ENCODE measurements around the gene TRRAP.
A peak's percentile ranks its signal among the peaks of the same experiment; 100 is the strongest.
"Not testable (repeated sequence)": the region's sequence is repeated elsewhere in the genome, so short reads cannot be mapped to it uniquely, and the experiment has no call there.

The TRRAP gene

DNA sequence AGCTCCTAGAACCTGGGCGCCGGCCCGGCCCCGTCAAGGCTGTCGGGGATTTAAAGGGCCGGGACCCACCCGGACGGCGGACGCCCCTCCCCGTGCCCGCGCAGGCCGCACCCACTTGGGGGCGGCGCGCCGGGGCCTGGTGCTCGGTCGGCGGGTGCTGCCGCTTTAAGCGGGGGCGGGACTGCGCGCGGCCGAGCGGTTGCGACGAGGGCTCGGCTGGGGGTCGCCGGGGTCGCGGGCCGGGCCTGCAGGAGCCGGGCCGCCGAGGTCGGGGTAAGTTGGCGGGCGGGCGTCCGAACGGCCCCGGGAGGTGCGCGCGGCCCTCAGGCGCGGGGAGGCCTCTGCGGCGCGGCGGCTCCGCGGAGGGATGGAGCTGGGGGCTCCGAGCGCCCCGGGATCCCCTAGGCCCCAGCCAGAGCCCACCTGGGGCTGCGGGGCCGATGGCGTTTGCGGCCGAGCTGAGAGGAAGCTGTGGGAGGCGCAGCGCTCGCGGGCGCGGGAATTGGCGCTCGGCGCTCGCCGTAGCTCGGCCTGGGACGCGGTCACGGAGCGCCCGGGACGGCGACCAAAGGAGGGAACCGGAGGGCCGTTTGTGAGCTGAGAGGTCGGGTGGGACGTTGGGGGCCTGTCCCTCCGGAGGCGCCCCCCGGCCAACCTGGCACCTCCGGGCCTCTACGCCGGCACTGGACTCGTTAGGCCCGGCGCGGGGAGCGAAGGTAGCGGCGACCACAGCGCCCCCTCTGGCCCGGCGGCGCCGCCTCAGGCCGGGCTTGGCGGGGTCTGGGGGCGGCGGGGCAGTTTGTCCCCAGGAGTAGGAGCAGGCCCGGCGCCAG is at the start of gene TRRAP:
TRRAP (plus strand) TSS at position 168 of the 833 bp plus-strand sequence. CDS start 2,619 bp downstream, outside the sequence.
- DNase-seq (ENCODE audit: low spot score): peak; percentile 63

DNA sequence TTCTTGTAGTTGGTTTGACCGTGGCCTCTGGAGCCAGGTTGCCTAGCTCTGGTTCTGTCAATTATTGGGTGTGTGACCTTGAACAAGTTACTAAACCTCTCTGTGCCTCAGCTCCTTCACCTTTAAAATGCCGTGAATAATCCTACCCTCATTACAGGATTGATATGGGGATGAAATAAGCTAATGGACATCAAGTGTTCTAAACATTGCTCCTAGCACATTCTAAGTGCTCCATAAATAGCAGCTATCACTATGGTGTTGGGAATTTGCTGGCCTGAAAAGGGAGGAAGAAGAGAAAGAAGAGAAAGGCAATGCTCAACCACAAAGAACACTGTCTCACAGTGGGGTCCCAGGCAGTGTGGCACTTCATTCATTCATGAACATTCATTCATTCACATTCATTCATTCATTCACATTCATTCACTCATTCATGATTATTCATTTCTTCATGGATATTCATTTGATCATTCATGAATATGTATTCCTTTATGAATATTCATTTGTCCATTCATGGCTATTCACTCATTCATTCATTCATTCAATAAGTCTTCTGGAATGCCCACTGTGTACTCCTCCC is 47.3 kb upstream of the TRRAP start:
- DNase-seq (ENCODE audit: low spot score): no peak

DNA sequence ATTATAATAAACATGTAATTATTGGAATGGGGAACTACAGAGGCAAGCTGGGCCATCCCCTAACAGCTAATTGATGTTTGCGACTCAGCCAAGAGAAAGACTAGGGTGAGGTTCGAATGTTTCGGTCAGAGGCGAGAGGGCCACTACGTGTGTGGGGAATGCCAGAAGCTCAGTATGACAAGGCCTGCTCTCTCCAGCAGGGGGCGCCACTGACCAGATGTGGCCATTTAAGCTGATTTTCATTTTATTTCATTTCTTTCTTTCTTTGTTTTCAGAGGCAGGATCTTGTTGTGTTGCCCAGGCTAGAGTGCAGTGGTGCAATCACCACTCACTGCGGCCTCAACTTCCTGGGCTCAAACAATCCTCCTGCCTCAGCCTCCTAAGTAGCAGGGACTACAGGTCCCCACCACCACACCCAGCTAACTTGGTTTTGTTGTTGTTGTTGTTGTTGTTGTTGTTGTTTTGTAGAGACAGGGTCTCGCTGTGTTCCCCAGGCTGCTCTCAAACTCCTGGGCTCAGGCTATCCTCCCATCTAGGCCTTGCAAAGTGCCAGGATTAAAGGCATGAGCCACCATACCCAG is 46.6 kb upstream of the TRRAP start:
- no peak for DNase-seq (ENCODE audit: low spot score)

DNA sequence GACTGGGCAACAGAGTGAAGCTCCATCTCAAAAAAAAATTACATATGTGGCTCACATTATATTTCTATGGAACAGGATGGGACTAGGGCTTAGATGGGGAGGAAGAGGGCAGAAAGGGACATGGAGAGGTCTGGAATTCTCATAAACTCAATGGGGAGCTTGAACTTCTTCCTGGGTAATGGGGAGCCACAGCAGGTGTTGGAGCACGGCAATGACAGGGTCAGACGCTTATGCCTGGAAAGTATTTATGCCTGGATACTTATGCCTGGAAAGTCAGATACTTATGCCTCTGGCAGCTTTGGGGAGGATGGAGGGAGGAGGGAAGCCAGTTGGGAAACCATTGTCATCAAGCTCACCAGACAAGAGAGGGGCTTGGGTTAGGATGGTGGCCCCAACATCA is 45.3 kb upstream of the TRRAP start:
- DNase-seq (ENCODE audit: low spot score): no peak

DNA sequence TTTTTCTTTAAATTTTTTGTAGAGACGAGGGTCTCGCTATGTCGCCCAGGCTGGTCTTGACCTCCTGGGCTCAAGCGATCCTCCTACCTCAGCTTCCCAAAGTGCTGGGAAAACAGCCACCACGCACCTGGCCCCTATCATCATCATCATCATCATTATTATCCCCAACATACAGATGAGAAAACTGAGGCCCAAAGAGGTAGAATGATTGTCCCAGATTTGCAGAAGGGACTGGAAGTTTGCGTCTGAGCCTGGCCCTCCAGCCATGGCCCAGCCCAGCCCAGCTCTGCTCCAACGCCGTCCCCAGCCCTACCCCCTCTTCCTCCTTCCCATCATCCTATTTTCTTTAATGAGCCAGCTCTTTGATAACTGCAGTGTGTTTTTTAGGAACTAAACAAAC is 43.4 kb upstream of the TRRAP start:
- DNase-seq (ENCODE audit: low spot score): no peak

DNA sequence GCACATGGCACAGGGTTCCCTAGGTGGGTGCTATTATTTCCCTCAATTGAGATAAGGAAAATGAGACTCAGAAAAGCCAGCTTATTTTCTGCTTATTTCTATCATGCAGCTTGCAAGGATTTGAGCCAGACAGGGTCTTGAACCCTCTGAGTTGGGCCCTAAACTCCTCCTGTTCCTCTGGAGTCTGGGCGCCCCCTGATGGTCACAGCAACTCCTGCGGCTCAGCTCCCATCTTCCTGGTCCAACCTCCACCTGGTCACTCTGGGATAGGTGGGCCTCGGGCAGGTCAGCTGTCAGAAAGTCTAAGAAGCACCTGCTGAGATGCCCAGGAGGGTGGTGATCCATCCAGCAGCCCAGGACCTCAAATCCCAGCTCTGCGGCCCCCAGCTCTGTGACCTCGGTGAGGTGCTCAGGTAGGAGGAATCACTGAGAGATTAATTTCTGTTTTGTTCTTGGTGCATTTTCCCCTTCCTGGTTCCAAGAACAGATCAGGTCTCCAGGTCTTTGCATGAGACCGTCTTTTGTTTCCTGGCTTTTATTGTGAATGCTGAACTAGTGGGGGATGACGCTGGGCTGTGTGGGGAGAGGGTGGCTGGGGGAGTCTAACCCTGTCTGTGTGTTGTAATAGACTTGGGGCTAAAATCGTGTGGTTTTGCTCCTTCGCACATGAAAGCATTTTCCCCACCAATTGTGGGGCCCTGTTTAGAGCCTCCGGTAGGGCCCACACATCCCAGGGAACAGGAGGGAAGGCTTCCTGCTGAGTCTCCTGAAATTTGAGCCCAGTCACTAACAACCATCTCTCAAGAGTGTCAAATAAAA is 41.3 kb upstream of the TRRAP start:
- DNase-seq (ENCODE audit: low spot score): no peak

DNA sequence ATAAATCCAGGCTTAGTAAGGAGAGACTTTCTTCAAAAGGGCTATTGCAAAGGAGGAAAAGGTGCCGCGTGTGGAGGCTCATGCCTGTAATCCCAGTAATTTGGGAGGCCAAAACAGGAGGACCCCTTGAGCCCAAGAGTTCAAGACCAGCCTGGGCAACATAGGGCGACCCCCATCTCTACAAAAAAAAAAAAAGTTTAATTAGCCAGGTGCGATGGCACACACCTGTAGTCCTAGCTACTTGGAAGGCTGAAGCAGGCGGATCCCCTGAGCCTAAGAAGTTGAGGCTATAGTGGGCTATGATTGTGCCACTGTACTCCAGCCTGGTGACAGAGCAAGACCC is 40.7 kb upstream of the TRRAP start:
- DNase-seq (ENCODE audit: low spot score): no peak

DNA sequence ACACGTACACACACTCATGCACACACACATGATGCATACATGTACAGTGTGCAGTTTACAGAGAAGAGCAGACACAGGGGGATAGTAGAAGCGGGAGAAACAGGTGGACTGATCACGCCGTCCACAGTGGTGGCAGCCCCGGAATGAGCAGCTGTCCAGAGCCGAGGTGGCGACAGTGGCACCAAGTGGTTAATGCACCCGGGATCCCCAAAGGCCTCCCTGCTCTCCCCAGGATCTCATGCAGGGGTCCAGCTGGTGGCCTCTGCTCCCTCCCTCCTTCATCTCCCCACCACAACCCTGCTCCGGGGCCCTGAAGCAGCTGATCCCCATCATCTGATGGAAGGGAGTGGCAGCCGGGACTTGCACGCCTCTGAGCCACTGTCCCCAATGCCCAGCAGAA is 38.2 kb upstream of the TRRAP start:
- DNase-seq (ENCODE audit: low spot score): no peak

DNA sequence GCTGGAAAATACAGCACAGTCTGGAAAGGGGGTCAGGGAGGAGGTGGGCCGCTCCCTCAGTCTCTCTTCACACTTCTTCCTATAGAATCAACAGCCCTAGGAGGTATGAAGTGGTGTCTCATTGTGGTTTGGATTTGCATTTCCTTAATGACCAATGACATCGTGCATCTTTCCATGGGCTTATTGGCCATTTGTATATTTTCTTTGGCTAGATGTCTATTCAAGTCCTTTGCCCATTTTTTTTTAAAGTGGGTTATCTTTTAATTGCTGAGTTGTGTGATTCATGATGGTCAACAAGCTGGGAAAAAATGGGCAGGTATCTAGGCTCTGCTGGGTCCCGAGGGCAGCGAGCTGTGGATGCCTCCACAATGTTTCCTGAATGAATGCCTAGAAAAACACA is 37.6 kb upstream of the TRRAP start:
- DNase-seq (ENCODE audit: low spot score): no peak

DNA sequence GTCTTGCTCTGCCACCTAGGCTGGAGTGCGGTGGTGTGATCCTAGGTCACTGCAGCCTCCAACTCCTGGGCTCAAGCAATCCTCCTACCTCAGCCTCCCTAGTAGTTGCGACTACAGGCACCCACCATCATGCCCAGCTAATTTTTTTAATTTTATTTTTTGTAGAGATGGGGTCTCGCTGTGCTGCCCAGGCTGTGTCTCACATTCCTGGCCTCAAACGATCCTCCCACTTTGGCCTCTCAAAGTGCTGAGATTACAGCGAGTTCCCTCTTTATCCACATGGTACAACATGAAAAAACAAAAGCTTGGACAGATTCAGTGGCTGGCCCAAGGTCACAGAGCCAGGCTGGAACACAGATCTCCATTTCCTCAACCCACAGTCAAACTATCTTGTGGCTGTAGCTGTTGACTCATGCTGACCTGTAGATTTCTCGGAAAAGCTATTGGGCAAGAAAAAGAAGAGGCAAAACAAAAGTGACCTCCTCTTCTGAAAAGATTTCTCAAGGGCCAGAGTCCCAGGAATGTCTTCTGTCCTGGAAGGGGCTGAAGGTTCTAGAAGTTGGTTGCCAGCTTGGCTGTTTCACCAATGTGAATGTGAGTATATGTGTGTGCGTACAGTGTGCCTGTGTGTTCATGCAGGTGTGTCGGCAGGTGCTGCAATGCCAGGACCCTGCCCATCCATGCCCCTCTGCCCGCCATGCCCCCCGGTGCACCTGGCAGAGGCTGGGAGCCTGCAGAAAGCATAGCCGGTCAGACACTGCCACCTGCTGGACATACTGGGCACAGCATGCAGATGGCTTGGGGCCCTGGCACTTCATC is 36.9 kb upstream of the TRRAP start:
- DNase-seq (ENCODE audit: low spot score): peak; percentile 63

DNA sequence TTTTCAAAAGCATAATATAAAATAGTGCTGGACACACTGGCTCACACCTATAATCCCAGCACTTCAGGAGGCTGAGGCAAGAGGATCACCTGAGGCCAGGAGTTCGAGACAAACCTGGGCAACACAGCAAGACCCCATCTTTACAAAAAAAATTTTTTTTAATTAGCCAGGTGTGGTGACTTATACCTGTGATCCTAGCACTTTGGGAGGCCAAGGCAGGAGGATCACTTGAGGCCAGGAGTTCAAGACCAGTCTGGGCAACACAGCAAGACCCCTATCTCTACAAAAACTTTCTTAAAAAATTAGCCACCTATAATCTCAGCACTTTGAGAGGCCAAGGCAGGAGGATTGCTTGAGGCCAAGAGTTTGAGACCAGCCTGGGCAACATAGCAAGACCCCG is 35.8 kb upstream of the TRRAP start:
- DNase-seq (ENCODE audit: low spot score): not testable (repeated sequence)

DNA sequence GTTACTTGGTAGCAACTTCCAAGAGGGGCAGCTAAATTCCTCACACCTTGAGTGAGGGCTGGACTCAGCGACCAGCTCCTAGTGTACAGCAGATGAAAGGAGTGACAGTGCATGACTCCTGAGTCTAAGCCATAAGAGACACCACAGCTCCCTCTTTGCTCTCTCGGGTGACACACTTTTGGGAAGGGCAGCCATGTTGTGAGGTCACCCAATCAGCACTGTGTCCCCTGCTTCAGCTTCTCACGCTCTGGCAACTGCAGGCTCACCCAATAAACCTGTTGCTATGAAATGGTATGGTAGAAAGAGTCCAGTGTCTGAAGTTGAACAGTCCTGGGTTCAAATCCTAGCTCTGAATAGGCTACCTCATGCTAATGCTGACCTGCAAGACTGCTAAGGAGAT is 29.4 kb upstream of the TRRAP start:
- no peak for DNase-seq (ENCODE audit: low spot score)

DNA sequence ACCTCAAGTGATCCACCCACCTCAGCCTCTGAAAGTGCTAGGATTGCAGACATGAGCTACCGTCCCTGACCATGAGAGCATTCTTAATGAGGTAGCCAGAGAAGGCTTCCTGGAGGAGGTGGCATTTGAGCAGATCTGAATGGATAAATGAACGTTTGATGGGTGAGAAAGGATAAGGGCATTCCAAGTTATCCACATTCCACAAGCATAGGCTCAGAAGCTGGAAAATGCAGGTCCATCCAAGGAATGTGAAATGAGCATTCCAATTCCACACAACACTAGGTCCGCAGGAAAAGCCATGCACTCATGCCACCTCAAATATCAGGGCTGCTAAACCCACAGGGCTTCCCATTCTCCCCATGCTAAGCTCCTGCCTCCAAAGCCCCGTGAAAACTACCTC is 25.5 kb upstream of the TRRAP start:
- no peak for DNase-seq (ENCODE audit: low spot score)

DNA sequence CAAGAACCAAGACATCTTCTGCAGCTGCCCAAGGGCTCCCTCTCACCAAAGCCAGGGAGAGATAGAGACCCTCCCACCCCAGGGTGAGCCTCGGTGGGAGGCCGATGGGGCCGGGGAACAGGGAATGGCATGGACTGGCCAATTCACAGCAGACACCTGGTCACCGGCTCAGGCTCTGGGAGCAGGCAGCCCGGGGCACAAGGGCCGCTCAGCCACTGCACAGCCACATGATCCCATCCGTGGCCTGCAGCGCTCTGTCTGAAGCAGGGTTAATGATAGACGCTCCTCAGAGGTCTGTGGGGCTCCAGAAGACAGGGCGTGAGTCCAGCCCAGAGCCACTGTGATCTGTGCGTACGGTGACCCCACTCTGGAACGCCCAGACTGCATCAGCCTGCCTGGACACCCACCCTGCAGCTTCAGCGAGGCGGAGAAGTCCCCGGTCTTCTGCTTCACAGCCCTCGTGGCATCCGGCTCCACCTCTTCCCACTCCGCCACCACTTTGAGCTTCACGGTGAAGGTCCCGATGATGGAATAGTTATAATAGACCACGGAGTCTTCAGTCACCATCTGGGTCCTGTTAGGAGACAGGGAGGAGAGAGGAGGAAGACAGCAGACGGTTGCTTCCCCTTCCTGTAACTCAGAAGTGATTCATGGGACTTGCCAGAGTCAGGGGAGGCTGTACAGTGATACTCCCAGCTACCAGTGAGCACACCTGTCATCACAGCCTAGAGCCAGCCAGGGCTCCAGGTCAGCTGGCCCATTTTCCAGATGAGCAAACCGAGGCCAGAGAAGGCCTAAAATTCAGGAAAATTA is 22.5 kb upstream of the TRRAP start:
- no peak for DNase-seq (ENCODE audit: low spot score)

DNA sequence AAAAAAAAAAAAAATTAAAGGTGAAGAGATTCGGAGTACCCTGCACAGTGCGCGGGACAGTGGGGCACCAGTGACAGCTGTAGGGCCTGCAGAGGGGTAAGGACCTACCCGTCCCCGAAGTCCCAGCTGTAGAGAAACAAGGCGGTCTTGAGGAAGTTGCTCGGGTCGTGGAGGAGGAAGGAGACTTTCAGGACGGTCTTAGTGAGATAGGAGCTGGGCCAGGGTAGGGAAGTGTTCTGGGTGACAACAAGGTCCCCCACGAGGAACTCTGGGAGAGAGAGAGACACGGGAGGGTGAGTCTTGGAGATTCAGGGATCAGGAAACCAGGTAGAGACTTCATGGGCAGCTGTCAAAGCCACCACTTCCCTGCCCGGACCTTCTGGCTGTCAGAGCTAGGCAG is 18.3 kb upstream of the TRRAP start:
- DNase-seq (ENCODE audit: low spot score): no peak

DNA sequence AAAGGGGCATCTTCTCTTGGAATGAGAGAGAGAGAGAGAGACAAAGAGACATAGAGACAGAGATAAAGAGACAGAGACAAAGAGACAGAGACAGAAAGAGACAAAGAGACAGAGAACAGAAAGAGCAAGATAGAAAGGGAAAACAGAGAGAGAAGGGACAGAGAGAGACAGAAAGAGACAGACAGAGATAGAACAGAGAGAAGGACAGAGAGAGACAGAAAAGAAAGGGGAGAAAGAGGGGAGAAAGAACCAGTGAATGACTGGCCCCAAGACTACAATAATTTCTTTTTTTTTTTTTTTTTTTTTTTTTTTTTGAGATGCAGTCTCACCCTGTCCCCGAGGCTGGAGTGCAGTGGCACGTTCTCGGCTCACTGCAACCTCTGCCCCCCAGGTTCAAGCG is 16.1 kb upstream of the TRRAP start:
- DNase-seq (ENCODE audit: low spot score): no peak

DNA sequence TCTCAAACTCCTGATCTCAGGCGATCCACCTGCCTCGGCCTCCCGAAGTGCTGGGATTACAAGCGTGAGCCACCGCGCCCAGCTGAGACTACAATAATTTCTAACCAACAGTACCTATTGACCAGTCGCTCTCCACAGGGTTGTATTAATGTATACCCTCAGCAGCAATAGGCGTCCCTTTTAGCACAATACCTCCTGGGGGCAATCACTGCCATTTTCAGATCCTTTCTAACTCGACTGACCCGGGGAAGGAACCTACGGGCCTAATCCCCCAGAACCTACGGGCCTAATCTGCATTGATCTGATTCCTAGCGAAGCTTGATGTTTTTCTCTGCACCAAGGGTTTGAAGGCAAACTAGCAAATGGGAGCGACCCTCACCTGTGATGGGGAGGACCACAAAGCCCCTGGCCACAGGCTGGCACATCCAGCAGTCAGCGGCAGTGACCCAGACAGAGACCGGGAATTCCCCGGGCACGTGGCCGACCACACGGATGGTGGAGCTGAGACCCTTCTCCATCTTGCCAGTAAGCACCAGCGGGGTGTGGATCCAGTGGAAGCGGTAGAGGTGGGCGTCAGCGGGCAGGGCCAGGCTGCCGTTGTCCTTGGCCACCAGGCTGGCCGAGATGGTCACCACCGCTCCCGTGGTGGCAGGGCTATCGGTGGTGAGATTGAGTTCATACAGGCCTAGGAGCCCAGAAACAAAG is 15.5 kb upstream of the TRRAP start:
- DNase-seq (ENCODE audit: low spot score): no peak

DNA sequence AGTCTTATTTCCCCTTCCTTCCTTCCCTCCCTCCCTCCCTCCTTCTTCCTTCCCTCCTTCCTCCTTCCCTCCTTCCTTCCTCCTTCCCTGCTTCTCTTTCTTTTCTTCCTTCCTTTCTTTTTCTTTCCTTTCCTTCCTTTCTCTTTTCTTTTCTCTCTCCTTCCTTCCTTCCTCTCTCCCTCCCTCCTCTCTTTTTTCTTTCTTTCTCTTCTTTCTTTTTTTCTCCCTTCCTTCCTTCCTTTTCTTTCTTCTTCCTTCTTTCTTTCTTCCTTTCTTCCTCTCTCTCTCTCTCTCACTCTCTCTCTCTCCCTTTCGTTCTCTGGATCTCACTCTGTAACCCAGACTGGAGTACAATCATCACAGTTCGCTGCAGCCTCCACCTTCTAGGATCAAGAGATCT is 14.7 kb upstream of the TRRAP start:
- DNase-seq (ENCODE audit: low spot score): no peak

DNA sequence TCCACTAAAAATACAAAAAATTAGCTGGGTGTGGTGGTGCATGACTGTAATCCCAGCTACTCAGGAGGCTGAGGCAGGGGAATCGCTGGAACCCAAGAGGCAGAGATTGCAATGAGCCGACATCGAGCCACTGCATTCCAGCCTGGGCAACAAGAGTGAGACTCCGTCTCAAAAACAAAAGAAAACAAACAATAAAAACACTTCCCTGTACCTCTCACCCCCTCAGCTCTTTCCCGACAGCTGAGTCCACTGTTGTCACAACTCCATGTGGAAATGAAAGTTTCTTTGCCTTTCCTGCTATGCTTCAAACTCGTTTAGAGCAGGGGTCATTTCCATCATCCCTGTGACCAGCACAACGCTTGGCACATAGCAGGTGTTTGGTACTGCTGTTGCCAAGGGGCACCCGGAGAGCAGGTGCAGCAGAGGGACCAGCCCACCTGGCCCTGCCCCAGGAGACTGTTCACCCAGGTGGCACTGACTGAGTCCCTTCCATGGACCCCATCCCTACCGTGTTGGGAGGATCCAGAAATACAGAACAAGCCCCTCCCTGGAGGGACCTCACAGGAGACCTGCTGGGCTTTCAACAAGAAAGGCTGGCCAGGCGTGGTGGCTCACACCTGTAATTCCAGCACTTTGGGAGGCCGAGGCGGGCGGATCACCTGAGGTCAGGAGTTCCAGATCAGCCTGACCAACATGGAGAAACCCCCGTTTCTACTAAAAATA is 13.4 kb upstream of the TRRAP start:
- DNase-seq (ENCODE audit: low spot score): no peak

DNA sequence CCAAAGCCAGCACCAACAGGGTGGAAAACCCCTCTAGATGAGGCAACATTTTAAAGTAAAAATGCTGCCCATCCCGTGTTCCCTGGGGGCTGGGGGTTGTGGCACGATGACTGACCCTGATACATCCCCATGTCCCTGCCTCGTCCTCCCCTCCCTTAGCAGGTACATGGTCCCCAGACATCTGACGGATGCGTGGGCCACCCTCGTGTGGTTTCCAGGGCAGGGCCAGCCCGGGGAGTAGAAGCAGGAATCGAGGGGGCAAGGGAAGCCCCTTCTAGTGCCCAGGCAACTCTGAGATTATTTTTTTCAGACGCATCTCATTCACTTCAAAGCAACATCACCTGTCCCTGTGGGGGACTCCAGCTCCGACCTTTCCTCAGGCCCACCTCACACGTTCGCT is 12.0 kb upstream of the TRRAP start:
- DNase-seq (ENCODE audit: low spot score): no peak

Data from COLO829 (cell line).